ENCODE measurements around the gene ADAMTS17.

- no peak for TF ChIP-seq EZH2phosphoT487 (IDR thresholded peaks at IDR 0.05; ENCODE audit: low read depth, severe bottlenecking, unreplicated experiment)
- TF ChIP-seq CTCF (IDR thresholded peaks at IDR 0.05; ENCODE audit: poor library complexity), result no peak
- TF ChIP-seq EZH2 (IDR thresholded peaks at IDR 0.05; ENCODE audit: borderline replicate concordance), result no peak
These were observed 291.6 kb downstream of the ADAMTS17 start for GRCh38 chr15:100049936-100050876.

Measured in hepatocyte (in vitro differentiated cells).